Endodermal cell (in vitro differentiated cells): ENCODE results near the gene SRGAP1. TPM values are rescaled to one million over a fixed set of nuclear protein-coding genes. Genes with fewer than 3 reads are reported as not detected.

Experiments
- DNase-seq: peaks from one replicate; pipeline ENCODE4 v3.0.0-alpha.2; 2017
- H3K27ac ChIP-seq: 2 replicates; pipeline ENCODE4 v1.5.1; 2013; ENCODE audit warnings: mild to moderate bottlenecking, low read depth, low read length, moderate library complexity
- H3K27me3 ChIP-seq: 2 replicates; pipeline ENCODE4 v1.6.1; 2013; ENCODE audit warnings: mild to moderate bottlenecking, low read length, moderate library complexity; ENCODE audit not compliant: insufficient read depth, control insufficient read depth, poor library complexity, severe bottlenecking
- H3K36me3 ChIP-seq: 2 replicates; pipeline ENCODE4 v1.7.0; 2013; ENCODE audit warnings: mild to moderate bottlenecking, low read length, moderate library complexity; ENCODE audit not compliant: control insufficient read depth, insufficient read depth
- H3K4me1 ChIP-seq: one replicate; pipeline ENCODE4 v1.7.0; 2013; ENCODE audit warnings: low read length; ENCODE audit not compliant: control insufficient read depth, insufficient read depth
- H3K4me3 ChIP-seq: 2 replicates; pipeline ENCODE4 v1.5.1; 2013; ENCODE audit warnings: mild to moderate bottlenecking, low read length, moderate library complexity
- H3K9ac ChIP-seq: 2 replicates; pipeline ENCODE4 v1.6.1; 2013; ENCODE audit warnings: mild to moderate bottlenecking, low read length, moderate library complexity; ENCODE audit not compliant: poor library complexity, severe bottlenecking; ENCODE audit errors: extremely low read depth
- H3K9me3 ChIP-seq: 2 replicates; pipeline ENCODE4 v1.6.1; 2013; ENCODE audit warnings: mild to moderate bottlenecking, low read length, moderate library complexity; ENCODE audit not compliant: control insufficient read depth
- H3K27ac Mint-ChIP-seq: 2 replicates; pipeline ENCODE4 v1.8.0; 2020; ENCODE audit warnings: mixed read lengths
- H3K27me3 Mint-ChIP-seq: 2 replicates; pipeline ENCODE4 v1.8.0; 2021; ENCODE audit warnings: mild to moderate bottlenecking, mixed read lengths; ENCODE audit not compliant: insufficient read depth
- H3K36me3 Mint-ChIP-seq: 2 replicates; pipeline ENCODE4 v1.8.0; 2020; ENCODE audit warnings: low read depth, mixed read lengths
- H3K4me1 Mint-ChIP-seq: 2 replicates; pipeline ENCODE4 v1.8.0; 2020; ENCODE audit warnings: mixed read lengths
- H3K4me3 Mint-ChIP-seq: 2 replicates; pipeline ENCODE4 v1.8.0; 2020; ENCODE audit warnings: mild to moderate bottlenecking, moderate library complexity, mixed read lengths
- H3K9me3 Mint-ChIP-seq: 2 replicates; pipeline ENCODE4 v1.8.0; 2020; ENCODE audit warnings: mild to moderate bottlenecking, mixed read lengths
- CTCF ChIP-seq: fragments of 200-600 bp; sonication (generic); conservative IDR thresholded peaks from 2 replicates; pipeline ENCODE4 v1.5.0; 2021; ENCODE audit warnings: antibody characterized with exemption, mild to moderate bottlenecking
- WGBS, 2 experiments: methylation state at CpG; one replicate each; pipeline versions ENCODE4 v1.1.5 to v1.1.7; 2013; ENCODE audit warnings: missing lambda C conversion rate in 2 of 2, mixed read lengths in 1 of 2; ENCODE audit not compliant: insufficient coverage in 1 of 2, insufficient read length in 1 of 2; 5-methylcytosine and 5-hydroxymethylcytosine counted together
- total RNA-seq, 2 donors: library from RNA; stranded (reverse); fragmentation: NEBNext Ultra II Directional in 1 of 2; extraction: Animal tissue kit (Norgen Biotek cat#: 25700) in 1 of 2; gene quantifications; 2 replicates in 1 of 2; 3 replicates in 1 of 2; pipeline ENCODE4 v1.2.1, GENCODE V29; 2021

SRGAP1 gene
- total RNA-seq, 2 donors from 2014 or later = 10.6 to 13.4 TPM

- WGBS, 2 experiments = 93% methylated on average over 3 of the region's 3 CpGs
- Mint-ChIP-seq H3K9me3 (peaks cover 5% of the 10 kb centered on the region), H3K36me3 (peaks cover 7% of the 10 kb centered on the region), H3K27me3 (no peaks in the 10 kb centered on the region), H3K27ac (no peak overlapping the region), H3K4me1 (peaks cover 18% of the 10 kb centered on the region), H3K4me3 (no peak overlapping the region)
- no peak for TF ChIP-seq CTCF
- Histone ChIP-seq H3K9ac (no peak overlapping the region), H3K4me3 (no peak overlapping the region), H3K4me1 (peaks cover 20% of the 10 kb centered on the region), H3K36me3 (no peaks in the 10 kb centered on the region), H3K27ac (no peak overlapping the region), H3K27me3 (no peaks in the 10 kb centered on the region), H3K9me3 (no peaks in the 10 kb centered on the region)
- no peak for DNase-seq
These were observed 213.2 kb downstream of the SRGAP1 start for GRCh38 chr12:64057706-64058105.

GRCh38 chr12:64058541-64059265 is 214.2 kb downstream of the SRGAP1 start:
- Histone ChIP-seq H3K27ac (no peak overlapping the region), H3K9ac (no peak overlapping the region), H3K27me3 (no peaks in the 10 kb centered on the region), H3K36me3 (no peaks in the 10 kb centered on the region), H3K9me3 (no peaks in the 10 kb centered on the region), H3K4me3 (no peak overlapping the region), H3K4me1 (peaks cover 20% of the 10 kb centered on the region)
- Mint-ChIP-seq H3K27ac (no peak overlapping the region), H3K9me3 (peaks cover 5% of the 10 kb centered on the region), H3K27me3 (no peaks in the 10 kb centered on the region), H3K4me1 (peaks cover 22% of the 10 kb centered on the region), H3K4me3 (no peak overlapping the region), H3K36me3 (peaks cover 7% of the 10 kb centered on the region)
- WGBS, 2 experiments = 65 to 77% methylated on average over 2 to 3 of the region's 3 CpGs
- DNase-seq = no peak
- no peak for TF ChIP-seq CTCF

- Mint-ChIP-seq H3K27me3 (no peaks in the 10 kb centered on the region), H3K4me3 (no peak overlapping the region), H3K36me3 (peaks cover 7% of the 10 kb centered on the region), H3K27ac (no peak overlapping the region), H3K9me3 (peaks cover 5% of the 10 kb centered on the region), H3K4me1 (peaks cover 22% of the 10 kb centered on the region)
- no peak for DNase-seq
- Histone ChIP-seq H3K4me1 (peaks cover 20% of the 10 kb centered on the region), H3K27me3 (no peaks in the 10 kb centered on the region), H3K9ac (no peak overlapping the region), H3K36me3 (no peaks in the 10 kb centered on the region), H3K4me3 (no peak overlapping the region), H3K27ac (no peak overlapping the region), H3K9me3 (no peaks in the 10 kb centered on the region)
- TF ChIP-seq CTCF = no peak
- 100% methylated on average over 1 of the region's 1 CpG for WGBS, 2 experiments
These were observed 215.2 kb downstream of the SRGAP1 start for GRCh38 chr12:64059685-64060084.
